ENCODE data around the gene LAYN.

DNA sequence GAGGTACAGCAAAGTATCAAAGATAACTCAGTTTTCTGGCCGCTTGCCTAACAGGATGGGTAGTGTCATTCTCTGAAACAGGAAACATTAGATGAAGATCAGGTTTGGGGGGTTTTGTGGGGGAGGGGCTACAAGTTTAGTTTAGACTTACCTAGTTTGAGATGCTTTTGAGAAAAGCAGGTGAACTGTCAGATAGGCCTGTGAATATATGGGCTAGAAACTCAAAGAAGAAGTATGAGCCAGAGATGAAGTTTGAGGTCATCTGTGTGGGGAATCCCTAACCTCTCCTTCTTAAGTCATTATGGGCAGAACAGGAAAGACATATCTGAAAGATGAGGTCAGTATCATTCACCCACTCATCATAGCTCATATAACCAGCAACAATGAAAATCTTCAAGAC lies 14.0 kb upstream of the LAYN start:
- TF ChIP-seq, protein P1, sequence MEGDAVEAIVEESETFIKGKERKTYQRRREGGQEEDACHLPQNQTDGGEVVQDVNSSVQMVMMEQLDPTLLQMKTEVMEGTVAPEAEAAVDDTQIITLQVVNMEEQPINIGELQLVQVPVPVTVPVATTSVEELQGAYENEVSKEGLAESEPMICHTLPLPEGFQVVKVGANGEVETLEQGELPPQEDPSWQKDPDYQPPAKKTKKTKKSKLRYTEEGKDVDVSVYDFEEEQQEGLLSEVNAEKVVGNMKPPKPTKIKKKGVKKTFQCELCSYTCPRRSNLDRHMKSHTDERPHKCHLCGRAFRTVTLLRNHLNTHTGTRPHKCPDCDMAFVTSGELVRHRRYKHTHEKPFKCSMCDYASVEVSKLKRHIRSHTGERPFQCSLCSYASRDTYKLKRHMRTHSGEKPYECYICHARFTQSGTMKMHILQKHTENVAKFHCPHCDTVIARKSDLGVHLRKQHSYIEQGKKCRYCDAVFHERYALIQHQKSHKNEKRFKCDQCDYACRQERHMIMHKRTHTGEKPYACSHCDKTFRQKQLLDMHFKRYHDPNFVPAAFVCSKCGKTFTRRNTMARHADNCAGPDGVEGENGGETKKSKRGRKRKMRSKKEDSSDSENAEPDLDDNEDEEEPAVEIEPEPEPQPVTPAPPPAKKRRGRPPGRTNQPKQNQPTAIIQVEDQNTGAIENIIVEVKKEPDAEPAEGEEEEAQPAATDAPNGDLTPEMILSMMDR (IDR thresholded peaks at IDR 0.05; ENCODE audit: low read depth, low read length, poor library complexity, severe bottlenecking) = no peak
- TF ChIP-seq EZH2phosphoT487 (IDR thresholded peaks at IDR 0.05; ENCODE audit: borderline replicate concordance, low read length) = no peak
